ENCODE data around the gene CCDC87.

The CCDC87 gene

DNA sequence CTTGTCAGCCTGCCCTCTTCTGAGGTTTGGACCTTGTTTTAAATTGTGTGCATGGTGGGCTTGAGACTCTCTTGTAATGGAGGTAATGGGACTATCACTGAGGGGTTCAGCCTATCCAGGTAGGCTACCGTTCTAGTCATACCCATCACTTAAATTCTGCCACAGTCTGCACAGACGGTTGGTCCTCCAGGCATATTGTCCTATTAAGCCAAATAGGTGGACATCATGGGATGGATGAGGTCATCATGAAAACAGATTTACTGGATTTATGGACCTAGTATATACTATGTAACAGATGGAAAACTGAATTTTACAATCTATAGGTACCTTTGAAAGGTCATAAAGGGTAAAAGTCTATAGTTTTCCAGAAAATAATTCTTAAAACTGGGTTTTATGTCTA, 36.5 kb upstream of the CCDC87 start:
- Histone ChIP-seq H3K36me3 (peaks cover 56% of the 10 kb centered on the region), H3K4me1 (ENCODE audit: control insufficient read depth in 1 of 2, insufficient read depth in 1 of 2, low read depth in 1 of 2, low read length in 1 of 2) (no peaks in the 10 kb centered on the region), H3K9me3 (no peaks in the 10 kb centered on the region), H3K4me3 (ENCODE audit: low read depth in 1 of 2, low read length in 1 of 2) (no peak overlapping the region), H3K27ac (no peak overlapping the region), H3K27me3 (no peaks in the 10 kb centered on the region)
- TF ChIP-seq, protein P1, sequence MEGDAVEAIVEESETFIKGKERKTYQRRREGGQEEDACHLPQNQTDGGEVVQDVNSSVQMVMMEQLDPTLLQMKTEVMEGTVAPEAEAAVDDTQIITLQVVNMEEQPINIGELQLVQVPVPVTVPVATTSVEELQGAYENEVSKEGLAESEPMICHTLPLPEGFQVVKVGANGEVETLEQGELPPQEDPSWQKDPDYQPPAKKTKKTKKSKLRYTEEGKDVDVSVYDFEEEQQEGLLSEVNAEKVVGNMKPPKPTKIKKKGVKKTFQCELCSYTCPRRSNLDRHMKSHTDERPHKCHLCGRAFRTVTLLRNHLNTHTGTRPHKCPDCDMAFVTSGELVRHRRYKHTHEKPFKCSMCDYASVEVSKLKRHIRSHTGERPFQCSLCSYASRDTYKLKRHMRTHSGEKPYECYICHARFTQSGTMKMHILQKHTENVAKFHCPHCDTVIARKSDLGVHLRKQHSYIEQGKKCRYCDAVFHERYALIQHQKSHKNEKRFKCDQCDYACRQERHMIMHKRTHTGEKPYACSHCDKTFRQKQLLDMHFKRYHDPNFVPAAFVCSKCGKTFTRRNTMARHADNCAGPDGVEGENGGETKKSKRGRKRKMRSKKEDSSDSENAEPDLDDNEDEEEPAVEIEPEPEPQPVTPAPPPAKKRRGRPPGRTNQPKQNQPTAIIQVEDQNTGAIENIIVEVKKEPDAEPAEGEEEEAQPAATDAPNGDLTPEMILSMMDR (IDR thresholded peaks at IDR 0.05): no peak

DNA sequence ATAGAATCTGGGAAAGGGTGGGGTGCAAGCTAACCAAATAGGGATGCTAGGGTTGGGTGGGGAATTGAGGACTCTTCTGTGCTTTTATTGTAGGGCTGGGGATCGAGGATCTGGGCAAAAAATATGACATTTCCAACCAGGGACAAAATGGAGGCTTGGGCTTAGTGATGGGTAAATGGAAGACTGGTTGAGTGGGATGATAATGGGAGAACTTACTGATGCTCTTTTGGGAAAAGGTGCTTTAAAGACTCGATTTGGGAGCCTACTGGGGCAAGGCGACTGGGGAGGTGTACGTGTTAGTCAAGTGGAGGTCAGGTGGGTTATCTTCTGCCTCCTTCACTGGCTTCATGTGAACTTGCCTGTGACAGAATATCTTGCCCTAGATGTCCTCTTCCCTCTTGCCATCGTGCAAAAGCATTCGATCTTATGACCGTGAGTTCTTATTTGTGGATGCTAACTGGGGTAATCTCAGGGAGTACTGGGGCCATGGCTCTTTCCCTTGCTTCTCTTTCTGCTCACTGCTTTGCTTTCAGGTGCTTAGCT, 35.3 kb upstream of the CCDC87 start:
- Histone ChIP-seq H3K36me3 (peaks cover 66% of the 10 kb centered on the region), H3K4me3 (ENCODE audit: low read depth in 1 of 2, low read length in 1 of 2) (no peak overlapping the region), H3K4me1 (ENCODE audit: control insufficient read depth in 1 of 2, insufficient read depth in 1 of 2, low read depth in 1 of 2, low read length in 1 of 2) (no peaks in the 10 kb centered on the region), H3K27me3 (no peaks in the 10 kb centered on the region), H3K27ac (no peak overlapping the region), H3K9me3 (no peaks in the 10 kb centered on the region)
- TF ChIP-seq, protein P1 (IDR thresholded peaks at IDR 0.05): no peak

DNA sequence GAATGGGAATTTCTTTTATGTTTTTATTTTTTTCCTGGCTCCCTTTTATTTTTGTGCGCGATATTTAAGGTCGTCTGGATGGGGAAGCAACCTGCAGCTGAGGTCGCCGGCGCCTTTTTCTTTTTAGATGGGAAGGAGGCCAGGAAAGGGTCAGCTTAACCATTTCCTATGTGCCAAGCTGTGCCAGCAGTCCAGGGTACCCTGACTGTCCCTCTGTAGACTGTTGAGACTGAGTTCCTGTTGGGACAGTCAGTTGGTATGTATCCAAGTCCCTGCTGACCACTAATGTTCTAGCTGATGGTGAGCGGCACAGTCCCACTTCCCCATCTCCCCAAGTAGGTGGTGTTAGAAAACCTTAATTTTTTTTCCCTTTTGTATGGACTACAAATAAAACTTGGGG, 34.1 kb upstream of the CCDC87 start:
- Histone ChIP-seq H3K4me1 (ENCODE audit: control insufficient read depth in 1 of 2, insufficient read depth in 1 of 2, low read depth in 1 of 2, low read length in 1 of 2) (no peaks in the 10 kb centered on the region), H3K27me3 (no peaks in the 10 kb centered on the region), H3K27ac (no peak overlapping the region), H3K9me3 (no peaks in the 10 kb centered on the region), H3K36me3 (peaks cover 66% of the 10 kb centered on the region), H3K4me3 (ENCODE audit: low read depth in 1 of 2, low read length in 1 of 2) (no peak overlapping the region)
- TF ChIP-seq, protein P1 (IDR thresholded peaks at IDR 0.05): no peak

DNA sequence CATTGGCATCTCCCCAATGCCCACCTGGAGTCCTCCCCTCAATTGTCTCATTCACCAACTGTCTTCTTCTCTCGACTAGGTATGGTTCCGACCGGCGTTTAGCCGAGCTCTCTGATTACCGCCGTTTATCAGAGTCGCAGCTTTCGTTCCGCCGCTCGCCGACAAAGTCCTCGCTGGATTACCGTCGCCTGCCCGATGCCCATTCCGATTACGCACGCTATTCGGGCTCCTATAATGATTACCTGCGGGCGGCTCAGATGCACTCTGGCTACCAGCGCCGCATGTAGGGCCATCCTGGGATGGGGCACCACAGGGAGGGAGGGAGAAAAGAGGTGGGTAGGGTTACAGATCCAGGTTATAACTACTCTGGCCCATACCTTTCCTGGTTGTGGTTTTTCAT, 33.5 kb upstream of the CCDC87 start:
- no peaks in the 10 kb centered on the region for H3K27me3 ChIP-seq
- no peaks in the 10 kb centered on the region for H3K9me3 ChIP-seq
- peaks cover 66% of the 10 kb centered on the region for H3K36me3 ChIP-seq
- no peak overlapping the region for H3K4me3 ChIP-seq (ENCODE audit: low read depth in 1 of 2, low read length in 1 of 2)
- TF ChIP-seq, protein P1 (IDR thresholded peaks at IDR 0.05): no peak
- no peak overlapping the region for H3K27ac ChIP-seq
- no peaks in the 10 kb centered on the region for H3K4me1 ChIP-seq (ENCODE audit: control insufficient read depth in 1 of 2, insufficient read depth in 1 of 2, low read depth in 1 of 2, low read length in 1 of 2)

DNA sequence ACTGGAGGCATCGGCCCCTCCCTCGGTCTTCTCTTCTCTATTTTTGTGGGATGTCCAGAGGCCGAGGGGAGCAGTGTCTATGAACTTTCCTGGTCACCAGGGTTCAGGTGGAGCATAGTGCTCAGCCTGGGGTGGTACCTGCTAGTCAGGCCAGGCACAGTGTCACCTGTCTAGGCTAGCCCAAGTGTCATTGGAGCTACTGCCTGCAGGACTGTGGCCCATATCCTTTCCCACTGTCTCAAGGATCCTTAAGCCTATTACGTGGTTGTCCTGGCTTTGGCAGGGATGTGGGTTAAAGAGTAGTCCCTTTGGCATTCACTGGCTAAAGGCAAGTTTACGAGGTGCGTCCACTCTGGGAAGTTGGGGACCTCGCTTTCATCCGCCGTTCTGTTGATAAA, 32.9 kb upstream of the CCDC87 start:
- no peaks in the 10 kb centered on the region for H3K27me3 ChIP-seq
- H3K4me1 ChIP-seq (ENCODE audit: control insufficient read depth in 1 of 2, insufficient read depth in 1 of 2, low read depth in 1 of 2, low read length in 1 of 2): no peaks in the 10 kb centered on the region
- H3K9me3 ChIP-seq: no peaks in the 10 kb centered on the region
- TF ChIP-seq, protein P1 (IDR thresholded peaks at IDR 0.05): no peak
- H3K36me3 ChIP-seq: peaks cover 66% of the 10 kb centered on the region
- H3K4me3 ChIP-seq (ENCODE audit: low read depth in 1 of 2, low read length in 1 of 2): no peak overlapping the region
- H3K27ac ChIP-seq: no peak overlapping the region
